Rectal smooth muscle tissue (tissue), 1 donor: ENCODE data around the gene MT3.

Experiments used
- H3K27ac ChIP-seq: one replicate; pipeline ENCODE4 v1.7.0; 2013; ENCODE audit warnings: low read depth, low read length, inconsistent platforms
- H3K27me3 ChIP-seq: one replicate; pipeline ENCODE4 v1.7.0; 2013; ENCODE audit warnings: low read length; ENCODE audit not compliant: control insufficient read depth, insufficient read depth
- H3K36me3 ChIP-seq: one replicate; pipeline ENCODE4 v1.7.0; 2013; ENCODE audit warnings: low read length; ENCODE audit not compliant: control insufficient read depth, insufficient read depth
- H3K4me1 ChIP-seq: one replicate; pipeline ENCODE4 v1.7.0; 2013; ENCODE audit warnings: low read length; ENCODE audit not compliant: control insufficient read depth, insufficient read depth
- H3K4me3 ChIP-seq: one replicate; pipeline ENCODE4 v1.7.0; 2013; ENCODE audit warnings: low read length
- H3K9ac ChIP-seq: one replicate; pipeline ENCODE4 v1.7.0; 2013; ENCODE audit warnings: low read length

The MT3 gene

DNA sequence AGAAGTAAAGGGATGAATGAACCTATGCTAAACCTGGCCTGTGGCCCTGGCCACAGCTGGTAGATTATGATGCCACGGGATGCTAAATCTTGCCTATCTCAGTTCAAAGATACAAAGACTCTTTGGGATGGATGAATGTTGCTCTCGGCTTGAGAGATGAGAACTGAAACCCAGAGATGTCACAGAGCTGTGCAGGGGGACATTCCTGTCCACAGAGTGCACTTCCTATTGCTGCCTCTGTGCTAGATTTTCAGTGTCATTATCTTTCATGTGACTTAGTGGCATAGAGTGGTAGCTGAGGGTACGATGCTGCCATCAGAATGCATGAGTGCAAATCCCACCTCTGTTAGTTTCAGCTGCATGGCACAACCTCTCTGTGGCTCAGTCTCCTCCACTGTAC, 40.8 kb downstream of the MT3 start:
- no peak overlapping the region for H3K9ac ChIP-seq
- peaks cover 6% of the 10 kb centered on the region for H3K4me1 ChIP-seq
- H3K27ac ChIP-seq = no peak overlapping the region
- H3K27me3 ChIP-seq = peaks cover 10% of the 10 kb centered on the region
- no peaks in the 10 kb centered on the region for H3K36me3 ChIP-seq
- no peak overlapping the region for H3K4me3 ChIP-seq

DNA sequence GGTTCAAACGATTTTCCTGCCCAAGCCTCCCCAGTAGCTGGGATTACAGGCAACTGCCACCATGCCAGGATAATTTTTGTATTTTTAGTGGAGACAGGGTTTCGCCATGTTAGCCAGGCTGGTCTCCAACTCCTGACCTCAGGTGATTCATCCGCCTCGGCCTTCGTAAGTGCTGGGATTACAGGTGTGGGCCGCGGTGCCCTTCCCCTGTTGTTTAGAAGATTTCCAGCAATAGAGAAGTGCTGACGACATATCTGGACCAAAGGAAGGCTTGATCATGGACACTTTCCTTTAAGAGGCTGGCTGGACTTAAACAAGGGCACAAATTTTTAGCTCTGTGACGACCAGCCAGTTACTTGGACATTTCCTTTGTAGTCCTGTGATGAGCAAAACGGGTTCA, 41.9 kb downstream of the MT3 start:
- Histone ChIP-seq H3K27me3 (peaks cover 14% of the 10 kb centered on the region), H3K9ac (no peak overlapping the region), H3K4me3 (no peak overlapping the region), H3K27ac (peak overlapping the region; percentile 15), H3K4me1 (peaks cover 6% of the 10 kb centered on the region), H3K36me3 (no peaks in the 10 kb centered on the region)

DNA sequence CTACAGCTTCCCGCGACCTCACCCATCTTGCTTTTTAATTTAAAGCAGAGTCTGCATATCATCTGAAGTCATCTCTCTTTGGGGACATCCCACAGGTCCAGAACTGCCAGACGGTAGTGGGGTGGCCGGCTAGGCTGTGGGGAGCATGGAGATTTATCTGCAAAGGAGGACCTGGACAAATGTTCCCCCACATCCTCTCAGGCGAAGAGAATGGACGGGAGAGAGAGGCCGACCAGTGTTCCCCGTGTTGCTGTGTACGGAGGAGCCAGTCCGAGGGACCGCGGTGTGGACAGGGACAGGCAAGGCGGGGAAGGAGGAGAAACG, 42.5 kb downstream of the MT3 start:
- H3K9ac ChIP-seq = no peak overlapping the region
- H3K4me3 ChIP-seq = peak overlapping the region; percentile 62
- H3K27me3 ChIP-seq = peaks cover 18% of the 10 kb centered on the region
- peak overlapping the region; percentile 68 for H3K27ac ChIP-seq
- peaks cover 3% of the 10 kb centered on the region for H3K4me1 ChIP-seq
- no peaks in the 10 kb centered on the region for H3K36me3 ChIP-seq

DNA sequence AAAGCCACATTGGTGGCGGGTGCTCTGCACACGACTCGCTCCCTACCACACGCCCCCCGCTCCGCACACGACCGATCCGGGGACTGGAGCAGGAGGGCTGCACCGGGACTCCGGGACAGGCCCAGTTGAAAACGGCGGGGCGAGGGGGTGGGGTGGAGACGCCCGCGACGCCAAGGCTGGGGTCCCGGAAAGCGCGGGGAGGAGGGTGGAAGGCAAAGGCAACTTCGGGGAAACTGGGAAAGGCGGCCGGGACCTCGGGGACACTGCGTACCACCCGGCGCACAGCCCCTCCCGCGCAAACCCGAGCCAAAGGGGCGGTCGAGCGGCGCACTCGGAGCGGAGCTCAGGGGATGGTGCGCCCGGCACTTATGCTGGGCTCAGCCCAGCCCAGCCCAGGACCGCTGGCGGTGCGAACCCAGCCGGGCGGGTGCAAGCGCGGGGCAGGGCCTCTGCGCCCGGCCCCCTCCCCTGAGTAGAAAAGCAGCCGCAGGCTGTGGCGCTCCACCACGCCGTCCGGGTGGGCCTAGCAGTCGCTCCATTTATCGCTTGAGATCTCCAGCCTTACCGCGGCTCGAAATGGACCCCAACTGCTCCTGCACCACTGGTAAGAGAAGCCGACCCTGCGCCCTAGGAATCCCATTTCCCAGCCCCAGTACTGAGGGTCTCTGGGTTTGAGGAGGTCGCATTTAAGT, 43.0 kb downstream of the MT3 start, which contains the start of gene MT1M:
MT1M (plus strand) TSS at position 504 of the 692 bp plus-strand sequence; CDS start at position 577, 73 bp downstream.
- Histone ChIP-seq H3K4me3 (peak within 1 kb of the TSS; percentile 62), H3K4me1 (no peaks in the 10 kb centered on the region), H3K27ac (peak within 1 kb of the TSS; percentile 68), H3K9ac (peak within 1 kb of the TSS; percentile 68), H3K36me3 (no peaks in the 10 kb centered on the region), H3K27me3 (peaks cover 19% of the 10 kb centered on the region)

DNA sequence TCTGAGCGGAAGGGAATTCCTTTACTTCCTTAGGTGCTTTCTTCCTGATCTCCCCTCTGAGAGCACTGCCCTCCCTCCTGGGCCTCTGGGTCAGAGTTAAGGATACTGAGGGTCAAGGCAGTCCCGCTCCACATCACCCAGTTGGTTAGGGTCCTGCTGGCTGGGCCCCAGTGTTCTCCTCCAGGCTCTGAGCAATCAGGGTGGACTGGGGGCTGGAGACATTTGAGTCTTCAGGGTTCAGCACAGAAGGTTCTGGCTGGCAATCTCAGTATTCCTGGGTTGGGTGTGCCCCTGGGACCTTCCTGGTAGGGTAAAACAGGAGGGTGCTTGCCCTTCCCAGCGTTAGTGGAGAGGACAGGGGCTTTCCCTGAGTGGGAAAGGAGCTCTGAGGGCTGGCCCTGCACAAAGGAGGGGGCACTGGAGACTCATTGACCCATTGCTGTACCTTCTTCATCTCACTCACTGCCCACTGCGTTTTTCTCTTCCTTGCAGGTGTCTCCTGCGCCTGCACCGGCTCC, 43.6 kb downstream of the MT3 start:
- Histone ChIP-seq H3K36me3 (no peaks in the 10 kb centered on the region), H3K4me1 (no peaks in the 10 kb centered on the region), H3K4me3 (peak overlapping the region; percentile 62), H3K27ac (peak overlapping the region; percentile 2), H3K27me3 (peaks cover 21% of the 10 kb centered on the region), H3K9ac (peak overlapping the region; percentile 68)

DNA sequence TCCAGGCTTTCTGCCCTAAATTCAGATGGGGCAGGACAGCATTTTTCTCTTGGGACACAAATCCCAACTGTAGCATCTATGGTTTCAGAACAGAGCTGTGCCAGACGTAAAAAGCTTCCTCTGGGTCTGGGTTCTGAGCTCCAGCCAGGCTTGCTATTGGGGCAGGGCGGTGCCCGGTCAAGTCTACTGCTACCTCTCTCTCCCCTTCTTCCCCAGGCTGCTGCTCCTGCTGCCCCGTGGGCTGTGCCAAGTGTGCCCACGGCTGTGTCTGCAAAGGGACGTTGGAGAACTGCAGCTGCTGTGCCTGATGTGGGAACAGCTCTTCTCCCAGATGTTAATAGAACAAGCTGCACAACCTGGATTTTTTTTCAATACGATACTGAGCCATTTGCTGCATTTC, 44.2 kb downstream of the MT3 start:
- peaks cover 28% of the 10 kb centered on the region for H3K27me3 ChIP-seq
- H3K4me1 ChIP-seq = no peaks in the 10 kb centered on the region
- H3K36me3 ChIP-seq = no peaks in the 10 kb centered on the region
- peak overlapping the region; percentile 62 for H3K4me3 ChIP-seq
- H3K27ac ChIP-seq = no peak overlapping the region
- no peak overlapping the region for H3K9ac ChIP-seq

DNA sequence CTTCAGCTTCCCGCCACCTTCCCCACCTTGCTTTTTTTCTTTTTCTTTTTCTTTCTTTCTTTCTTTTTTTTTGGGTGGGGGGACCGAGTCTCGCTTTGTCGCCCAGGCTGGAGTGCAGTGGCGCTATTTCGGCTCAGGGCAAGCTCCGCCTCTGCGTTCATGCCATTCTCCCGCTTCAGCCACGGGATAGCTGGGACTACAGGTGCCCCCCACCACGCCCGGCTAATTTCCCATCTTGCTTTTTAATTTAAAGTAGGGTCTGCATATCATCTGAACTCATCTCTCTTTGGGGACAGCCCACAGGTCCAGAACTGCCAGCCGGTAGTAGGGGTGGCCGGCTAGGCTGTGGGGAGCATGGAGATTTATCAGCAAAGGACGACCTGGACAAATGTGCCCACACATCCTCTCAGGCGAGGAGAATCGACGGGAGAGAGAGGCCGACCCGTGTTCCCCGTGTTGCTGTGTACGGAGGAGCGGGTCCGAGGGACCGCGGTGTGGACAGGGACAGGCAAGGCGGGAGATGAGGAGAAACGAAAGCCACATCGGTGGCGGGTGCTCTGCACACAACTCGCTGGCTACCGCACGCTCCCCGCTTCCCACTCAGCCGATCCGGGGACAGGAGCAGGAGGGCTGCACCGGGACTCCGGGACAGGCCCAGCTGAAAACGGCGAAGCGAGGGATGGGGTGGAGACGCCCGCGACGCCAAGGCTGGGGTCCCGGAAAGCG, 45.5 kb downstream of the MT3 start:
- Histone ChIP-seq H3K9ac (no peak overlapping the region), H3K36me3 (no peaks in the 10 kb centered on the region), H3K27me3 (peaks cover 37% of the 10 kb centered on the region), H3K4me1 (no peaks in the 10 kb centered on the region), H3K27ac (no peak overlapping the region), H3K4me3 (peak overlapping the region; percentile 16)

DNA sequence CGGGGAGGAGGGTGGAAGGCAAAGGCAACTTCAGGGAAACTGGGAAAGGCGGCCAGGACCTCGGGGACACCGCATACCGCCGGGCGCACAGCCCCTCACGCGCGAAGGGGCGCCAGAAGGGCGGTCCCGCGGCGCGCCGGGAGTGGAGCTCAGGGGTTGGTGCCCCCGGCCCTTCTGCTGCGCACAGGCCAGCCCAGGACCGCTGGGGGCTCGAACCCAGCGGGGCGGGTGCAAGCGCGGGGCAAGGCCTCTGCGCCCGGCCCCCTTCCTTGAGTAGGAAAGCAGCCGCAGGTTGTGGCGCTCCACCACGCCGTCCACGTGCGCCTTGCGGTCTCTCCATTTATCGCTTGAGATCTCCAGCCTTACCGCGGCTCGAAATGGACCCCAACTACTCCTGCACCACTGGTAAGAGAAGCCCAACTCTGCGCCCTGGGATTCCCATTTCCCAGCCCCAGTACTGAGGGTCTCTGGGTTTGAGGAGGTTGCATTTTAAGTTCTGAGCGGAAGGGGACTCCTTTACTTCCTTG, 46.2 kb downstream of the MT3 start:
- Histone ChIP-seq H3K4me3 (peak overlapping the region; percentile 16), H3K27ac (no peak overlapping the region), H3K36me3 (no peaks in the 10 kb centered on the region), H3K27me3 (peaks cover 37% of the 10 kb centered on the region), H3K9ac (no peak overlapping the region), H3K4me1 (no peaks in the 10 kb centered on the region)

DNA sequence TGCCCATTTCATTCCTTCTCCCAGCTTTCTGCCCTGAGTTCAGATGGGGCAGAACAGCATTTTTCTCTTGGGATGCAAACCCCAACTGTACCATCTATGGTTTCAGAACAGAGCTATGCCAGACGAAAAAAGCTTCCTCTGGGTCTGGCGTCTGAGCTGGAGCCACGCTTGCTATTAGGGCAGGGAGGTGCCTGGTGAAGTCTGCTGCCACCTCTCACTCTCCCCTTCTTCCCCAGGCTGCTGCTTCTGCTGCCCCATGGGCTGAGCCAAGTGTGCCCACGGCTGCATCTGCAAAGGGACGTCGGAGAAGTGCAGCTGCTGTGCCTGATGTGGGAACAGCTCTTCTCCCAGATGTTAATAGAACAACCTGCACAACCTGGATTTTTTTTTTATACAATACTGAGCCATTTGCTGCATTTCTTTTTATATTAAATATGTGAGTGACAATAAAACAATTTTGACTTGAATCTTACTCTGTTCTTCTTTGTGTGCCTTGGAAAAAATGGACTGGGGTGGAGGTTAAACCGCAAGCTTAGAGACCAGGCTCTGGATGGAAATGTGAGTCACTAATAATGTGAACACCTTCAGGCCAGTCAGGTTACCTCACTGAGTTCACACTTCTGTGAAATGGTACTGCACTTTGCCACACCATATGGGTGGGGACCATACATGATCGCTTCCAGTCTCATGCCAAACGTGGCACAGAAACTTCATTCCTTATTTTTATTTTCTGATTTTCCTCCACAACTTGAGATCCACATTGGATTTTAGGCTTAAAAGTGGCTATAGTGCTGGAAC, 47.5 kb downstream of the MT3 start:
- Histone ChIP-seq H3K27me3 (peaks cover 37% of the 10 kb centered on the region), H3K4me1 (no peaks in the 10 kb centered on the region), H3K36me3 (no peaks in the 10 kb centered on the region), H3K27ac (no peak overlapping the region), H3K4me3 (no peak overlapping the region), H3K9ac (no peak overlapping the region)

DNA sequence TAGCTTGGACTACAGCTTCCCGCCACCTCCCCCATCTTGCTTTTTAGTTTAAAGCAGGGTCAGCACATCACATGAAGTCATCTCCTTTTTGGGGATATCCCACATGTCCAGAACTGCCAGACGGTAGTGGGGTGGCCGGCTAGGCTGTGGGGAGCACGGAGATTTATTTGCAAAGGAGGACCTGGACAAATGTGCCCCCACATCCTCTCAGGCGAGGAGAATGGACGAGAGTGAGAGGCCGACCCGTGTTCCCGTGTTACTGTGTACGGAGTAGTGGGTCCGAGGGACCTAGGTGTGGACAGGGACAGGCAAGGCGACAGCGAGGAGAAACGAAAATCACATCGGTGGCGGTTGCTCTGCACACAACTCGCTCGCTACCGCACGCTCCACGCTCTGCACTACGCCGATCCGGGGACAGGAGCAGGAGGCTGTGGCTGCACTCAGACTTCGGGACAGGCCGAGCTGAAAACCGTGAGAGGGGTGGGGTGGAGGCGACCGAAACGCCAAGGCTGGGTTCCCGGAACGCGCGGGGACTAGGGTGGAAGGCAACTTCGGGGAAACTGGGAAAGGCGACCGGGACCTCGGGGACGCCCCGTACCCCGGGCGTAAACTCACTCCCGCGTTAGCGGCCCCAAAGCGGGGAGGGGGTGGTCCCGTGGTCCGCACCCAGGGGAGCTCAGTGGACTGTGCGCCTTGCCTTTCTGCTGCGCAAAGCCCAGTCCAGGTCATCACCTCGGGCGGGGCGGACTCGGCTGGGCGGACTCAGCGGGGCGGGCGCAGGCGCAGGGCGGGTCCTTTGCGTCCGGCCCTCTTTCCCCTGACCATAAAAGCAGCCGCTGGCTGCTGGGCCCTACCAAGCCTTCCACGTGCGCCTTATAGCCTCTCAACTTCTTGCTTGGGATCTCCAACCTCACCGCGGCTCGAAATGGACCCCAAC, 48.8 kb downstream of the MT3 start, which contains the start of gene MT1A:
MT1A (plus strand) TSS at position 853 of the 937 bp plus-strand sequence; CDS start at position 926, 73 bp downstream.
- H3K36me3 ChIP-seq = no peaks in the 10 kb centered on the region
- no peaks in the 10 kb centered on the region for H3K4me1 ChIP-seq
- H3K9ac ChIP-seq = no peak within 1 kb of the TSS

DNA sequence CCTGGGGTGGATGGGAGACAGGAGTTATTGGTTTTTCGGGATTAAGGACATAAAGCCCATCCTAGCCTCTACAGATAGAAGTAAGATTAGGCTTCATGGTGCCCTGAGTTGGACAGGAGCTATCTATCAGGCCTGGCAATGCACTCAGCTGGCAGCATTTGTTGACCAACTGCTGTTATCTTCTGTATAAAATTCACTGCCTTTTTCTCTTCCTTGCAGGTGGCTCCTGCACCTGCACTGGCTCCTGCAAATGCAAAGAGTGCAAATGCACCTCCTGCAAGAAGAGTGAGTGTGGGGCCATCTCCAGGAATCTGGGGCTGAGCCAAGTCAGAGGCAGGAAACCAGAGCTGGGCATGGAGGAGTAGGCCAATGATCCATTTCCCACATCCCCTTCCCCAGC, 49.7 kb downstream of the MT3 start:
- H3K4me1 ChIP-seq = no peaks in the 10 kb centered on the region
- no peak overlapping the region for H3K9ac ChIP-seq
- H3K27ac ChIP-seq = no peak overlapping the region
- H3K4me3 ChIP-seq = no peak overlapping the region
- H3K36me3 ChIP-seq = no peaks in the 10 kb centered on the region
- peaks cover 33% of the 10 kb centered on the region for H3K27me3 ChIP-seq

More for the DNA sequence above, 48.8 kb downstream of the MT3 start, which contains the start of gene MT1A:
- Histone ChIP-seq H3K27me3 (peaks cover 37% of the 10 kb centered on the region), H3K4me3 (peak within 1 kb of the TSS; percentile 65), H3K27ac (peak within 1 kb of the TSS; percentile 30)
